B cell (primary cell): Measurements from ENCODE around the gene ZBTB2. TPM values are rescaled to one million over a fixed set of nuclear protein-coding genes. Genes with fewer than 3 reads are reported as not detected.
A peak's percentile ranks its signal among the peaks of the same experiment; 100 is the strongest.

Source experiments
- ATAC-seq: fragments of 200-7000 bp; cut with Tn5 transposase; one replicate; pipeline ENCODE4 v1.10.0; 2021; ENCODE audit warnings: low read depth, mild to moderate bottlenecking, moderate number of reproducible peaks, moderate library complexity
- CTCF ChIA-PET: fragments of 350-600 bp; sonication (Branson Sonifier 250); formaldehyde crosslinking; loops from one replicate; lab custom pipeline; 2021; ENCODE audit warnings: antibody characterized with exemption, inconsistent platforms; lab: Charles Lee
- POLR2A ChIA-PET: fragments of 350-600 bp; sonication (Branson Sonifier 250); formaldehyde crosslinking; loops from one replicate; lab custom pipeline; 2021; ENCODE audit warnings: antibody characterized with exemption; lab: Charles Lee
- DNase-seq: peaks from one replicate; pipeline ENCODE4 v3.0.0; 2013
- H2AFZ ChIP-seq: 2 replicates; pipeline ENCODE4 v1.6.1; 2012; ENCODE audit warnings: mild to moderate bottlenecking, low read depth, low read length; ENCODE audit not compliant: insufficient read depth, poor library complexity, severe bottlenecking
- H3K27ac ChIP-seq, 2 donors: 1 replicate in 1 of 2; 2 replicates in 1 of 2; pipeline ENCODE4 v1.5.1; 2012 to 2013; ENCODE audit warnings: low read length in 2 of 2, mild to moderate bottlenecking in 2 of 2, moderate library complexity in 1 of 2
- H3K27me3 ChIP-seq, 4 experiments: fragments of 200-600 bp in 1 of 4; sonication (generic) in 1 of 4; replicated peaks in 1 of 4; 1 replicate in 2 of 4; 2 replicates in 2 of 4; pipeline versions ENCODE4 v1.6.1 to v1.7.0; 2013 to 2016; ENCODE audit warnings: low read length in 3 of 4, mild to moderate bottlenecking in 2 of 4, mixed read lengths in 1 of 4, moderate library complexity in 1 of 4; ENCODE audit not compliant: insufficient read depth in 4 of 4, control insufficient read depth in 3 of 4; ENCODE audit errors: control extremely low read depth in 1 of 4
- H3K36me3 ChIP-seq, 2 experiments: replicated peaks in 1 of 2; 1 replicate in 1 of 2; 2 replicates in 1 of 2; pipeline versions ENCODE4 v1.6.1 to v1.7.1; 2013; ENCODE audit warnings: low read length in 1 of 2; ENCODE audit not compliant: insufficient read depth in 2 of 2, control insufficient read depth in 1 of 2; ENCODE audit errors: control extremely low read depth in 1 of 2, extremely low read depth in 1 of 2
- H3K4me1 ChIP-seq, 2 donors: fragments of 200-600 bp in 1 of 2; sonication (generic) in 1 of 2; 1 replicate in 1 of 2; 2 replicates in 1 of 2; pipeline versions ENCODE4 v1.5.1 to v1.6.1; 2013 to 2017; ENCODE audit warnings: low read length in 2 of 2; ENCODE audit not compliant: control insufficient read depth in 2 of 2, insufficient read depth in 2 of 2
- H3K4me2 ChIP-seq: replicated peaks from 2 replicates; pipeline ENCODE3; 2012; ENCODE audit warnings: mild to moderate bottlenecking, low read depth, low read length; ENCODE audit not compliant: poor library complexity, severe bottlenecking
- H3K4me3 ChIP-seq, 5 experiments: fragments of 200-600 bp in 1 of 5; sonication (generic) in 1 of 5; 1 replicate in 3 of 5; 2 replicates in 2 of 5; pipeline versions ENCODE4 v1.5.1 to v1.7.0; 2011 to 2016; ENCODE audit warnings: low read length in 4 of 5, mild to moderate bottlenecking in 4 of 5, low read depth in 2 of 5, control low read depth in 1 of 5, moderate library complexity in 1 of 5; ENCODE audit not compliant: insufficient read depth in 1 of 5; ENCODE audit errors: control extremely low read depth in 1 of 5, extremely low read depth in 1 of 5
- H3K79me2 ChIP-seq: fragments of 200-600 bp; sonication (generic); one replicate; pipeline ENCODE4 v1.6.0; 2016; ENCODE audit warnings: low read length; ENCODE audit not compliant: control insufficient read depth, insufficient read depth
- H3K9ac ChIP-seq: fragments of 200-600 bp; sonication (generic); 2 replicates; pipeline ENCODE4 v1.6.1; 2017; ENCODE audit warnings: mild to moderate bottlenecking, low read length, moderate library complexity
- H3K9me3 ChIP-seq, 3 donors: one replicate each; pipeline versions ENCODE4 v1.6.1 to v1.7.1; 2013; ENCODE audit warnings: low read length in 2 of 3; ENCODE audit not compliant: control insufficient read depth in 2 of 3, insufficient read depth in 1 of 3; ENCODE audit errors: control extremely low read depth in 1 of 3
- H4K20me1 ChIP-seq: 2 replicates; pipeline ENCODE4 v1.6.0; 2012; ENCODE audit warnings: mild to moderate bottlenecking, low read length; ENCODE audit not compliant: insufficient read depth, control insufficient read depth, poor library complexity, severe bottlenecking
- H3K27ac Mint-ChIP-seq: one replicate; pipeline ENCODE4 v1.8.0; 2021; ENCODE audit warnings: mixed read lengths
- H3K27me3 Mint-ChIP-seq: one replicate; pipeline ENCODE4 v1.8.0; 2021; ENCODE audit warnings: mixed read lengths
- H3K4me1 Mint-ChIP-seq: one replicate; pipeline ENCODE4 v1.8.0; 2021; ENCODE audit warnings: mixed read lengths
- H3K4me3 Mint-ChIP-seq: one replicate; pipeline ENCODE4 v1.8.0; 2021; ENCODE audit warnings: mixed read lengths
- H3K9me3 Mint-ChIP-seq: one replicate; pipeline ENCODE4 v1.8.0; 2022; ENCODE audit warnings: mixed read lengths; ENCODE audit not compliant: insufficient read depth
- CTCF ChIP-seq: fragments of 200-600 bp; IDR thresholded peaks from one replicate; pipeline ENCODE4 v1.8.0; 2022; ENCODE audit warnings: antibody characterized with exemption, mild to moderate bottlenecking
- EZH2 ChIP-seq: IDR thresholded peaks from 2 replicates; pipeline ENCODE4 v1.6.1; 2012; ENCODE audit warnings: borderline replicate concordance, low read depth, mild to moderate bottlenecking, moderate library complexity, low read length; ENCODE audit not compliant: insufficient read depth, poor library complexity, severe bottlenecking
- WGBS: methylation state at CpG from one replicate; pipeline ENCODE4 v1.1.5; 2013; ENCODE audit warnings: missing lambda C conversion rate; ENCODE audit not compliant: insufficient coverage; 5-methylcytosine and 5-hydroxymethylcytosine counted together
- intact Hi-C: fragments of 100-400 bp; cut with micrococcal nuclease; formaldehyde crosslinking; loops from one replicate; pipeline ENCODE4 v1.10.0; 2022
- polyA plus RNA-seq: library from polyadenylated mRNA; depleted of rRNA; stranded (reverse); fragments of >200 nt; gene quantifications from 2 replicates; pipeline ENCODE4 v1.2.3, GENCODE V29; 2012
- total RNA-seq, 2 donors: library from RNA; stranded (reverse); fragments of 120-200 nt in 1 of 2; gene quantifications; 1 replicate in 1 of 2; 2 replicates in 1 of 2; pipeline versions ENCODE4 v1.2.3 to v1.2.4, GENCODE V29; 2013 to 2022

ZBTB2 gene
- total and polyA plus RNA-seq, 2 donors (not counting 1 experiment from before 2014, with no cell fraction given), result 15.9 to 17.6 TPM

GRCh38 chr6:151402228-151402627, 10.9 kb upstream of the ZBTB2 start:
- ATAC-seq (no peak), DNase-seq (no peak)
- Mint-ChIP-seq H3K27ac (peak overlapping the region; percentile 75), H3K4me3 (no peak overlapping the region), H3K27me3 (no peaks in the 10 kb centered on the region), H3K9me3 (no peaks in the 10 kb centered on the region), H3K4me1 (peaks cover 31% of the 10 kb centered on the region)
- no peak overlapping the region for H3K4me2 ChIP-seq
- H3K9me3 ChIP-seq, result no peaks in the 10 kb centered on the region
- H3K4me3 ChIP-seq, result no peak overlapping the region
- WGBS, result no CpG with 5 or more reads among the region's 1 CpG
- H3K27ac ChIP-seq, result peak overlapping the region in 1 of 2 donors; percentile 54
- no peak overlapping the region for H3K9ac ChIP-seq
- intact Hi-C loops, result no loop called here
- H3K4me1 ChIP-seq, result peaks cover 2 to 7% of the 10 kb centered on the region in 2 donors
- ChIA-PET CTCF (interaction anchor here (0.8 kb wide), 1 partner anchor 984 kb away, joined by 3 read pairs; no protein-coding TSS in a partner anchor), POLR2A (interaction anchor here (1.3 kb wide), 1 partner anchor 12 kb away, joined by 4 read pairs; no protein-coding TSS in a partner anchor)
- peaks cover 72% of the 10 kb centered on the region for H4K20me1 ChIP-seq
- no peaks in the 10 kb centered on the region for H3K27me3 ChIP-seq
- no peak for TF ChIP-seq EZH2
- no peak for TF ChIP-seq CTCF
- H2AFZ ChIP-seq, result no peak overlapping the region
- H3K79me2 ChIP-seq, result peaks cover 67% of the 10 kb centered on the region
- peaks cover 4 to 36% of the 10 kb centered on the region in 2 experiments for H3K36me3 ChIP-seq

- no peak overlapping the region for H3K4me2 ChIP-seq
- Mint-ChIP-seq H3K27ac (peak overlapping the region; percentile 56), H3K27me3 (no peaks in the 10 kb centered on the region), H3K4me1 (peaks cover 41% of the 10 kb centered on the region), H3K4me3 (no peak overlapping the region), H3K9me3 (no peaks in the 10 kb centered on the region)
- H3K79me2 ChIP-seq, result peaks cover 85% of the 10 kb centered on the region
- peaks cover 10 to 20% of the 10 kb centered on the region in 2 donors for H3K4me1 ChIP-seq
- CTCF ChIA-PET, result no interaction called here
- intact Hi-C loops, result no loop called here
- H3K27me3 ChIP-seq, result no peaks in the 10 kb centered on the region
- H4K20me1 ChIP-seq, result peaks cover 82% of the 10 kb centered on the region
- H3K36me3 ChIP-seq, result peaks cover 4 to 33% of the 10 kb centered on the region in 2 experiments
- POLR2A ChIA-PET, result no interaction called here
- no peak overlapping the region for H3K4me3 ChIP-seq
- WGBS, result no CpG with 5 or more reads among the region's 6 CpGs
- H3K27ac ChIP-seq, result no peak overlapping the region
- no peak overlapping the region for H3K9ac ChIP-seq
- ATAC-seq, result no peak
- no peaks in the 10 kb centered on the region for H3K9me3 ChIP-seq
- H2AFZ ChIP-seq, result no peak overlapping the region
- no peak for DNase-seq
- TF ChIP-seq CTCF, result no peak
- no peak for TF ChIP-seq EZH2
Observed at GRCh38 chr6:151400473-151400872, 9.1 kb upstream of the ZBTB2 start.
